Measurements from ENCODE around the gene ATP12A. TPM values are rescaled to one million over a fixed set of nuclear protein-coding genes. Genes with fewer than 3 reads are reported as not detected.

ATP12A gene
- total RNA-seq, 4 donors from 2014 or later, result not detected

- no peaks in the 10 kb centered on the region for H3K36me3 ChIP-seq
- H3K4me1 ChIP-seq, result peaks cover 0 to 14% (median 5%) of the 10 kb centered on the region in 4 donors
- no peak overlapping the region for H3K4me3 ChIP-seq
- no peak overlapping the region for H3K27ac ChIP-seq (replicated peaks in 1 of 4)
- no peak for DNase-seq (ENCODE audit: extremely low spot score)
- peaks cover 0 to 46% (median 0%) of the 10 kb centered on the region in 4 donors for H3K27me3 ChIP-seq
- no peak for TF ChIP-seq EP300 (IDR thresholded peaks at IDR 0.05)
- 46% methylated on average over 10 of the region's 10 CpGs for WGBS
- intact Hi-C loops (cut with DNase I), result no loop called here
- no peaks in the 10 kb centered on the region for H3K9me3 ChIP-seq
Measured at GRCh38 chr13:24688111-24688510, 7.9 kb downstream of the ATP12A start.

- 80% methylated on average over 11 of the region's 11 CpGs for WGBS
- H3K27ac ChIP-seq (replicated peaks in 1 of 4), result no peak overlapping the region
- H3K9me3 ChIP-seq, result no peaks in the 10 kb centered on the region
- no peak for DNase-seq (ENCODE audit: extremely low spot score)
- TF ChIP-seq CTCF (IDR thresholded peaks at IDR 0.05), result no peak
- intact Hi-C loops (cut with DNase I), result no loop called here
- peaks cover 0 to 9% (median 3%) of the 10 kb centered on the region in 4 donors for H3K4me1 ChIP-seq
- peaks cover 0 to 54% (median 0%) of the 10 kb centered on the region in 4 donors for H3K27me3 ChIP-seq
- no peaks in the 10 kb centered on the region for H3K36me3 ChIP-seq
- H3K4me3 ChIP-seq, result no peak overlapping the region
Measured at GRCh38 chr13:24688950-24689349, 8.7 kb downstream of the ATP12A start.

GRCh38 chr13:24691381-24691780 is 11.2 kb downstream of the ATP12A start:
- H3K36me3 ChIP-seq, result no peaks in the 10 kb centered on the region
- no peak for TF ChIP-seq POLR2AphosphoS5 (IDR thresholded peaks at IDR 0.05)
- TF ChIP-seq EP300 (IDR thresholded peaks at IDR 0.05), result no peak
- TF ChIP-seq CTCF (IDR thresholded peaks at IDR 0.05), result no peak
- no peak for TF ChIP-seq POLR2A (IDR thresholded peaks at IDR 0.05; ENCODE audit: low read depth)
- H3K4me1 ChIP-seq, result no peaks in the 10 kb centered on the region
- peaks cover 0 to 42% (median 0%) of the 10 kb centered on the region in 4 donors for H3K27me3 ChIP-seq
- WGBS, result 71% methylated on average over 5 of the region's 5 CpGs
- no peaks in the 10 kb centered on the region for H3K9me3 ChIP-seq
- H3K27ac ChIP-seq (replicated peaks in 1 of 4), result no peak overlapping the region
- H3K4me3 ChIP-seq, result no peak overlapping the region
- intact Hi-C loops (cut with DNase I), result no loop called here
- no peak for DNase-seq (ENCODE audit: extremely low spot score)

GRCh38 chr13:24692561-24692960 is 12.4 kb downstream of the ATP12A start:
- H3K36me3 ChIP-seq, result no peaks in the 10 kb centered on the region
- no peak overlapping the region for H3K4me3 ChIP-seq
- WGBS, result 51% methylated on average over 4 of the region's 4 CpGs
- no peak overlapping the region for H3K27ac ChIP-seq (replicated peaks in 1 of 4)
- DNase-seq (ENCODE audit: extremely low spot score), result no peak
- H3K27me3 ChIP-seq, result peaks cover 0 to 39% (median 0%) of the 10 kb centered on the region in 4 donors
- no peak for TF ChIP-seq POLR2AphosphoS5 (IDR thresholded peaks at IDR 0.05)
- TF ChIP-seq CTCF (IDR thresholded peaks at IDR 0.05), result no peak
- no peak for TF ChIP-seq POLR2A (IDR thresholded peaks at IDR 0.05; ENCODE audit: low read depth)
- TF ChIP-seq EP300 (IDR thresholded peaks at IDR 0.05), result no peak
- H3K9me3 ChIP-seq, result no peaks in the 10 kb centered on the region
- no peaks in the 10 kb centered on the region for H3K4me1 ChIP-seq
- intact Hi-C loops (cut with DNase I), result no loop called here

GRCh38 chr13:24693862-24694471 is 13.8 kb downstream of the ATP12A start:
- Histone ChIP-seq H3K27me3 (peaks cover 0 to 31% (median 0%) of the 10 kb centered on the region in 4 donors), H3K4me3 (no peak overlapping the region), H3K27ac (replicated peaks in 1 of 4) (no peak overlapping the region), H3K9me3 (no peaks in the 10 kb centered on the region), H3K4me1 (no peaks in the 10 kb centered on the region), H3K36me3 (no peaks in the 10 kb centered on the region)
- intact Hi-C loops (cut with DNase I), result no loop called here
- WGBS, result 27% methylated on average over 17 of the region's 17 CpGs
- TF ChIP-seq CTCF (IDR thresholded peaks at IDR 0.05) (peak; percentile 47 to 61 (median 57)), POLR2A (IDR thresholded peaks at IDR 0.05; ENCODE audit: low read depth) (no peak), POLR2AphosphoS5 (IDR thresholded peaks at IDR 0.05) (peak in 1 of 2 donors; percentile 21), EP300 (IDR thresholded peaks at IDR 0.05) (no peak)
- no peak for DNase-seq (ENCODE audit: extremely low spot score)
